ENCODE results near the gene TFCP2L1.
A peak's percentile ranks its signal among the peaks of the same experiment; 100 is the strongest.
"Not testable (repeated sequence)": the region's sequence is repeated elsewhere in the genome, so short reads cannot be mapped to it uniquely, and the experiment has no call there.

Gene TFCP2L1

DNA sequence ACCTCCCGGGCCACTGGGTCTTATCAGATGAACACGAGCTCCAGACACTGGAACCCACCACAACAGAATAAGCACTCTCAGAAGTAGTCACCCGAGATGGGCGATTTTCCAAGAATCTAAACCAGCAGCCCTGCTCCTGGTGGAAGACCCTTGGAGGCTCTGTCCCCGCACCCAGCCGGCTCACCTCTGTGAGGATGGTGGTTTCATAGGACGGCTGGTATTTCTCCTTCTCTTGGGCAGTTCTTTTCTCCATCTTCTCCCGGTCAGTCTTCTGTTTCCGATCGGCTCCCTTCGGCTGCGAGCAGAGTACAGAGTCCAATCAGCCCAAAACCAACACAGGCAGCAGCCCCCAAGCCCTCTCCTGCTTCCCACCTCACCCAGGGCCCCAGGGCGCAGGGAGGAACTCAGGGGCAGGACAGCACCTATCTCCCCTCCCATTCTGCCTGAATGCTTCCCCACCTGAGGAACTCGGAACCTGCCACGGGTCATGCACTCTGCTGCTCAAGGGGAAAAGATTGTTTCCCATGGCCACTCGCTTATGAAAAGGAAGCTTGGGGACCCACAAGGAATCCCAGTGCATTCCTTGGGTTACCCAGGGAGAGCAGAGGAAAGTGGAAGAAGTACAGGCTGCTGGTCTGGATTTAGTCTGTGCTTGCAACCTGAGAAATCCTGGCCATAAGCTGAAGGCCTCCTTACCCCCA lies 42.7 kb downstream of the TFCP2L1 start:
- peak; percentile 47 for DNase-seq

DNA sequence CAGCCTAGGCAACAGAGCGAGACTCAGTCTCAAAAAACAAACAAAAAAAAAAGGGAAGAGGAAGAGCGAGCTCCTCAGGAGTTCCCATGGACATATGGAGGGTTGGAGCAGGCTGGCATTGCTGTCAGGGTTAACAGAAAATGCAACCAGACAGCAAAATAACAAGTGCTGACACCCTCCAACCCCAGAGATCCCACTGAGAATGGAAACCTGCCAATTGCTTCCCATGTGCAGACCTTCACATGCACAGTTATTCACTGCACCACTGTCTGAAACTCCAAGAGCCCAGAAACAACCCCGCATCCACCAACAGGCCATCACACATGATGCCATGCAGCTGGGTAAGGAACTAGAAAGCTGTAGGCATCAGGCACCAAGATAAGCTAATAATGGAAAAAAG lies 43.5 kb downstream of the TFCP2L1 start:
- DNase-seq = no peak

- DNase-seq = no peak
Observed at GRCh38 chr2:121240436-121240835, 44.6 kb downstream of the TFCP2L1 start.

- no peak for DNase-seq
Observed at GRCh38 chr2:121239969-121240368, 45.0 kb downstream of the TFCP2L1 start.

- DNase-seq = no peak
Observed at GRCh38 chr2:121239471-121239870, 45.5 kb downstream of the TFCP2L1 start.

DNA sequence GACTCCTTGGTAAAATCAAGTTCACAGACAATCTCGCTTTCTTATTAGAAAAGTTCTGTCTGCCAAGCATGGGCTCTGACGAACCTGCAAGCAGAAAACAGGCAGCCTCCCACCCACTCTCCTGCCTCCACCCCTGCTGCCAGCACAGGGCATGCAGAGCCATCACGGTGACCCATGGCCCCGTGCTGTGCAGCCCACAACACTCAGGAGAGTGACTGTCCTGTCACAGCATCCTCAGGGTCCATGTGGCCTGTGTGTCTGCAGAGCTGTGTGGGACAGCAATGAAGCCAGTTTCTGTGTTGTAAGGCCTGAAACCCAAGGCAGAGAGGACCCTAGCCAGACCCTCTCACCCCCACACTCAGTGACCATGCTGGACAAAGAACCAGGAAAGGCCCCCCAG lies 46.2 kb downstream of the TFCP2L1 start:
- no peak for DNase-seq

DNA sequence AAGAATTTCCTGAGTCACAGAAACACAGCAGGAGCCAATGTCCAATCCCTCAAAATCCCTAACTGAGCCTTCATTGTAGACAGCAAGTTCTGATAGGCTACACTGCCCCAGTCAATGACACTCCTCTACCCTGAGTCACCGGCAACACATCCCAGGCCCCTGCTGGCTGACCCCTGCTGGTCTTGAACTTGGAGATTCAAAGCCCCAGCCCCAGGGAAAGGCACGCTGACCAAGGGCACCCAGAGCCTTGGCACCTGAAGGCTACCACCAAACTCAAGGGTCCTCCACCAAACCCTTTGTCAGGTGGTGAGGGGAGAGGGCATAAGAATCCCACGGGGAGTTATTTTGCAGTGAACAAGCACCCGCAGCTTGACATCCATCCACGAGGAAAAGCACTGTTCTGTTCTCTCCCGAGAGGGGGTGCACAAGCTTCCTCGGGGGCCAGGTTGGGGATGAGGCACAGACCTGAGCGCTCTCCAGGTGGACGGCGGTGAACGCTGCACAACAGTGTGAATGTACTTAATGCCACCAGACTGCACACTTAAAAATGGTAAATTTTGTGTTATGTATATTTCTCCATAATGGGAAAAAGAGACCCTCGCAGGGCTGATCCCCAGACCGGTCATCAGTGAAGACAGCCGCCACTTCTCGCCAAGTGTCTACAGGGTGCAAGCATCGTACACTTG lies 46.9 kb downstream of the TFCP2L1 start:
- DNase-seq = no peak

- DNase-seq = peak; percentile 62
Observed at GRCh38 chr2:121237336-121237979, 47.5 kb downstream of the TFCP2L1 start.

GRCh38 chr2:121236650-121237180 lies 48.3 kb downstream of the TFCP2L1 start:
- DNase-seq = no peak

DNA sequence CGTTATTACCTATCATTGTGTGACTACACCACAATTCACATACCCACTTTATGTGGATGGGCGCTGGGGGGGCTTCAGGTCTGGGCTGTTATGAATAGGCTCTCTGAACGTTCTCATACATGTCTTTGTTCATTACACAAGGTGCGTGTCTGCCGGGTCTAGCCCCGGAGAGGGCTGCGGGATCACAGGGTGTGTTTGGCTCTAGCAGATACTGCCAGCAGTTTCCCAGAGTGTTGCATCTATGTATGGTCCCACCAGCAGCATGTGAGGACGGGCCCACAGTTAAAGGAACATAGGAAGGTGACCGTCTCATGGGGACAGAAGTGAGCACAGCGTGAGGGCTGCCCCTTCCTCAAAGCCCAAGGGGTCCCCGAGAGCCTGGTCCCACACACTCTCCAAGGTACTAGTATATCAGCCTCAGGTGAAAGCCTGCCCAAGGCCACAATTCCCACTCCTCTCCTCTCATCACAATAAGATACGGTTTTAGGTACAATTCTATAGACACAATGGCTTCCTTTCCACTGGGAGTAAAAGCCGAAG lies 48.8 kb downstream of the TFCP2L1 start:
- DNase-seq = no peak

GRCh38 chr2:121235542-121235941 lies 49.5 kb downstream of the TFCP2L1 start:
- DNase-seq = no peak

DNA sequence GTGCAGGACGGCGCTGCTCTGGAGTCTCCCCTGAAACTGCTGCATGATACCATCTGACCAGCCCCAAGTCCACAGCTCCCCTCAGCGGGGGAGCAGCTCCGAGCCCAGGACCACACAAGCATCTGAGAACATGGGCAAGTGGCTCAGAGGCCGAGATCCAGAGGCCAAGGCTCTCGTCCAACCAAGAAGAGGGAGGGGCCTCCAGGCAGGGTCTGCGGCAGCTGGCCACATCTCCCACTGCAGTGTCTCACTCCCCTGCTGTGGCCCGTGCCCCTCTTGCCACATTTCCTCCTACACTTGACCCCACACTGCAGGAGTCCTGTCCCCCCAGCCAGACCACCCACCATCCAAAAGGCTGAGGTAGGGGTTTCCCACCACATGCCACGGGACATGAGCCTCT lies 50.2 kb downstream of the TFCP2L1 start:
- no peak for DNase-seq

DNA sequence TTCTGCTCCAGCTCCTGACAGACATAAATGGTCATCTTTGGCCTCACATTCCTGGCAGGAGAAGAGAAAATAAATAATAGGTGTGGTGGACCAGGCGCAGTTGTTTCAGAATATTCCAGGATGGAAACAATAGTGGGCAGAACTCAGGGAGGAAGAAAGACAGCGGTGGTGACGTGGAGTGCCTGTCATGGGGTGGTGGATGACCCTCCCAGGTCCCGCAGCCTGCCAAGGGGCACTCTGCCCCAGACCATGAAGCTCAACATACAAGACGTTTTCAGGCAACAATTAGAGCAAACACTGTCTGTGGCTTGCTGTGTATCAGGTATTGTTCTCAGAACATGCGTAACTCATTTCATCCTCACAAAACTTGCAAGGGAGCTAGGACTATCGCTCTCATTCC lies 50.9 kb downstream of the TFCP2L1 start:
- no peak for DNase-seq

GRCh38 chr2:121233486-121234110 lies 51.4 kb downstream of the TFCP2L1 start:
- no peak for DNase-seq

GRCh38 chr2:121232626-121233265 lies 52.3 kb downstream of the TFCP2L1 start:
- DNase-seq = no peak

DNA sequence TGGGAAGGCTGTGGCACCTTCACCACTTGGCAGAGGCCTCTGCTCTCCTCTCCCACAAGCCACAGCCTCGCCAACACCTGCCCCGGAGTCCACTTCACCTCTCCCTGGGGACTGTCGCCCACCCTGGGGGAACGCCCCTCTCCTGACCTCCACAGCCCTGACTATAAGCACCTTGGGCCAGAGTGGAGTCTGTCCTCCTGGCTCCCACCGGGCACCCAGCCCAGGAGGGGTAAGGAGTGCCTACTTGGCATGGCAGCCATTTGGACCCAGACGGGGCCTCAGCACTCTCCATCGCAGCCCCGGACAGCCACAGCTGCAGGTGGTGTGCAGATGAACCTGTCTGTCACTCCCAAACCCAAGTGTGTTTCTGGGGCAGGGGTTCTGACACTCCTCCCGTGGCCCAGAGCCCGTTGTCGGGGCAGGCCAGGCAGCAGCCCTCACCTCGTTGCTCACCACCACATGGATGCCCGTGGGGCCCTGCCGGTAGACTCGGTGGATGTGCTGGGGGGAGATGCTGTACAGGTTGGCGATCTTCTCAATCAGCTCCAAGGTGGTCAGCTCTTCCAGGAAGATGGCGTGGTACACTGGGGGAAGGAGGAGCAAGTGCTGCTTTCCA lies 53.5 kb downstream of the TFCP2L1 start:
- no peak for DNase-seq

GRCh38 chr2:121228521-121228920 lies 56.5 kb downstream of the TFCP2L1 start:
- peak; percentile 65 for DNase-seq

GRCh38 chr2:121227381-121228144 lies 57.4 kb downstream of the TFCP2L1 start:
- DNase-seq = peak; percentile 99

- not testable (repeated sequence) for DNase-seq
Observed at GRCh38 chr2:121225681-121226080, 59.3 kb downstream of the TFCP2L1 start.

DNA sequence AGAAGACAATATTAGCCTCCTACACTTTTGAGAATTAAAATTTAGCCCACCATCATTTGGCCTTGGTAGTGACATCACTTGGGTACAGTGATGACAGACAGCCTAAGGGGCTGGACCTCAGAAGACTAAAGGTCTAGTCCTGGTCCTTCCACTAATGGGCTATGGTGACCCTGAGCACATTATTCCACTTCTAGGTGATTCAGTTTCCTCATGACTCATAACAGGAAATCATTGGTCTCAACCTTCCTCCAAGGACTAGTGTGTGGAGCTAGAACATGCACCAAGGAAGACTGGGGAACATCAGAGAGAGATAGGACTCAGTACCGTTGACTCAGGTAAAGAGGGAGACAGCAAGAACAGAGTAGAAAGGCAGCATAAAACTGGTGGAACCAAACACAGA lies 64.0 kb downstream of the TFCP2L1 start:
- DNase-seq = no peak

GRCh38 chr2:121219866-121220265 lies 65.1 kb downstream of the TFCP2L1 start:
- no peak for DNase-seq
